ENCODE measurements around the gene NAPEPLD. TPM values are rescaled to one million over a fixed set of nuclear protein-coding genes. Genes with fewer than 3 reads are reported as not detected.

The NAPEPLD gene
- total and polyA plus RNA-seq, 2 of the 8 experiments (the other 6 are each of a cell fraction or from before 2014, with no cell fraction given), result 4.2 to 9.9 TPM

DNA sequence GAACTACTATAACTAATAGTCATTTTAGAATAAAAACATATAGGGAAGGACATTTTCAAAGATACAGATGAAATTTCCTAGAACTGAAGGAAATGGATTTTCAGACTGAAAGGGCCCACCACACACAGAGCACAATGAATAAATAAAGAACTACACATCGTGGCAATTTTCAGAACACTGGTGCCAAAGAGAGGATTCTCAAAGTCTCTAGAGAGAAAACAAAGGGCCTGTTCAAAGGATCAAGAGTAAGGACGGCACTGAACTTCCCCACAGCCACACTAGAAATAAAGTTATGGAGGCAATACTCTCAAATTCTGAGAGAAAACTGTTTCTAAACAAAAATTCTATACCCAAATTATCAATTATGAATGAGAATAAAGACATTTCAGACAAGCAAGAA is 21.9 kb downstream of the NAPEPLD start (continued):
- TF ChIP-seq CTBP2 (IDR thresholded peaks at IDR 0.05; ENCODE audit: borderline replicate concordance, insufficient read depth, insufficient read length, low read length) (no peak), MAFK (IDR thresholded peaks at IDR 0.05; ENCODE audit: low read depth, low read length) (no peak), KDM1A (IDR thresholded peaks at IDR 0.05; ENCODE audit: borderline replicate concordance, low read length) (no peak), RNF2 (IDR thresholded peaks at IDR 0.05; ENCODE audit: borderline replicate concordance, low read depth, low read length, missing control alignments, poor library complexity, severe bottlenecking) (no peak)

Data from H1 (cell line).